NB4 (cell line): ENCODE measurements around the gene PARL.

Source experiments
- POLR2A ChIP-seq: IDR thresholded peaks from 2 replicates; pipeline ENCODE4 v1.6.1; 2011; ENCODE audit warnings: mild to moderate bottlenecking; ENCODE audit not compliant: insufficient read length; ENCODE audit errors: extremely low read depth
- TF ChIP-seq, protein P1 (sequence below): IDR thresholded peaks from one replicate; pipeline ENCODE4 v1.5.1; 2012; ENCODE audit warnings: low read depth, low read length

DNA sequence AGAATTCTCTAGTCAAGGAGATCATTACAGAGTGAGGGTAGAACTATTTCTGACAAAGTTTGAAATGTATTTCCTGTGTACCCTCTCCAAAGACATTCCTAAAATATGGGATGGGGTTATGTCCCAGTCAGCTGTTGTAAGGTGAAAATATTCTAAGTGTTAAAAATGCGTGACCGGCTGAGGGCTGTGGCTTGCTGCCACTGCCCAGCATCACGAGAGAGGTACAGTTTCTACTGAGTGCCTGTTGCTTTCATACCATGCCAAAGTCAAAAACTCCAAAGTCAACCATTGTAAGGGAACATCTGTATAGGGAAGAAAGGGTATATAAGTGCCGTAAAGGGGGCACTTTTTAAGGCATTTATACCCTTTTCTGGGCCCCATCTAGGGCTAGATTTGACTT is 90.2 kb downstream of the PARL start:
- TF ChIP-seq, protein P1, sequence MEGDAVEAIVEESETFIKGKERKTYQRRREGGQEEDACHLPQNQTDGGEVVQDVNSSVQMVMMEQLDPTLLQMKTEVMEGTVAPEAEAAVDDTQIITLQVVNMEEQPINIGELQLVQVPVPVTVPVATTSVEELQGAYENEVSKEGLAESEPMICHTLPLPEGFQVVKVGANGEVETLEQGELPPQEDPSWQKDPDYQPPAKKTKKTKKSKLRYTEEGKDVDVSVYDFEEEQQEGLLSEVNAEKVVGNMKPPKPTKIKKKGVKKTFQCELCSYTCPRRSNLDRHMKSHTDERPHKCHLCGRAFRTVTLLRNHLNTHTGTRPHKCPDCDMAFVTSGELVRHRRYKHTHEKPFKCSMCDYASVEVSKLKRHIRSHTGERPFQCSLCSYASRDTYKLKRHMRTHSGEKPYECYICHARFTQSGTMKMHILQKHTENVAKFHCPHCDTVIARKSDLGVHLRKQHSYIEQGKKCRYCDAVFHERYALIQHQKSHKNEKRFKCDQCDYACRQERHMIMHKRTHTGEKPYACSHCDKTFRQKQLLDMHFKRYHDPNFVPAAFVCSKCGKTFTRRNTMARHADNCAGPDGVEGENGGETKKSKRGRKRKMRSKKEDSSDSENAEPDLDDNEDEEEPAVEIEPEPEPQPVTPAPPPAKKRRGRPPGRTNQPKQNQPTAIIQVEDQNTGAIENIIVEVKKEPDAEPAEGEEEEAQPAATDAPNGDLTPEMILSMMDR, result no peak
- no peak for TF ChIP-seq POLR2A
